HepG2 (cell line): ENCODE measurements around the gene RIT2. TPM values are rescaled to one million over a fixed set of nuclear protein-coding genes. Genes with fewer than 3 reads are reported as not detected.

Experiments used
- ATAC-seq: fragments of 200-7000 bp; cut with Tn5 transposase; 3 replicates; pipeline ENCODE4 v1.9.1; 2020; ENCODE audit warnings: mild to moderate bottlenecking, moderate library complexity
- BruUV-seq: library from RNA; stranded (reverse); fragments of 400-500 nt; replicated peaks from 2 replicates; lab custom pipeline; 2021; lab: Mats Ljungman, UMichigan
- CTCF ChIA-PET: fragments of 300-600 bp; formaldehyde crosslinking; extraction: SDS; loops from one replicate; lab custom pipeline; 2021; ENCODE audit warnings: low total read pairs, inconsistent platforms, low intra/inter-chr PET ratio; lab: Yijun Ruan, JAX
- POLR2A ChIA-PET: fragments of 350-600 bp; sonication (Branson Sonifier 250); formaldehyde crosslinking; loops from one replicate; lab custom pipeline; 2020; ENCODE audit warnings: antibody characterized with exemption, inconsistent platforms; lab: Yijun Ruan, JAX
- DNase-seq: peaks from one replicate; pipeline ENCODE4 v3.0.0-alpha.2; 2015; ENCODE audit warnings: low spot score
- FAIRE-seq: peaks from 3 replicates; lab custom pipeline; 2011; peaks lifted over from hg19 to GRCh38; lab: Jason Lieb, UNC
- H2AFZ ChIP-seq: one replicate; pipeline ENCODE4 v1.6.1; 2011; ENCODE audit warnings: low read length, inconsistent platforms
- H3K27ac ChIP-seq: fragments of 300-600 bp; 3 replicates; pipeline ENCODE4 v1.8.0; 2011; ENCODE audit warnings: mixed run types, mild to moderate bottlenecking, mixed read lengths, low read length, inconsistent platforms; ENCODE audit not compliant: insufficient read depth; ENCODE audit errors: extremely low read length
- H3K27me3 ChIP-seq, 2 experiments: fragments of 200-600 bp in 1 of 2; 2 replicates in 1 of 2; 3 replicates in 1 of 2; pipeline versions ENCODE4 v1.6.0 to v1.8.0; 2011; ENCODE audit warnings: low read length in 2 of 2, mild to moderate bottlenecking in 2 of 2, moderate library complexity in 2 of 2, inconsistent platforms in 1 of 2; ENCODE audit not compliant: insufficient read depth in 2 of 2, control insufficient read depth in 1 of 2
- H3K36me3 ChIP-seq, 2 experiments: fragments of 200-600 bp in 1 of 2; replicated peaks in 1 of 2; 2 replicates in 1 of 2; 3 replicates in 1 of 2; pipeline versions ENCODE4 v1.5.1 to v1.8.0; 2011; ENCODE audit warnings: low read length in 2 of 2, inconsistent platforms in 1 of 2; ENCODE audit not compliant: insufficient read depth in 2 of 2, control insufficient read depth in 1 of 2
- H3K4me1 ChIP-seq: 2 replicates; pipeline ENCODE4 v1.5.1; 2012; ENCODE audit warnings: low read length, inconsistent platforms; ENCODE audit not compliant: insufficient read depth
- H3K4me2 ChIP-seq: 2 replicates; pipeline ENCODE4 v1.6.0; 2011; ENCODE audit warnings: low read depth, low read length, inconsistent platforms
- H3K4me3 ChIP-seq, 3 experiments: fragments of 200-600 bp in 1 of 3; sonication (generic), shearing (Covaris generic) in 1 of 3; replicated peaks in 1 of 3; 2 replicates each; pipeline ENCODE4 v1.5.1; 2011 to 2016; ENCODE audit warnings: low read length in 3 of 3, inconsistent platforms in 2 of 3, low read depth in 2 of 3, mild to moderate bottlenecking in 2 of 3, control low read depth in 1 of 3, mixed read lengths in 1 of 3; ENCODE audit not compliant: insufficient read depth in 1 of 3
- H3K79me2 ChIP-seq: one replicate; pipeline ENCODE4 v1.6.1; 2011; ENCODE audit warnings: low read length, inconsistent platforms; ENCODE audit not compliant: insufficient read depth
- H3K9ac ChIP-seq: 2 replicates; pipeline ENCODE4 v1.6.0; 2011; ENCODE audit warnings: mild to moderate bottlenecking, low read depth, low read length, inconsistent platforms; ENCODE audit not compliant: insufficient read depth
- H3K9me3 ChIP-seq: 2 replicates; pipeline ENCODE4 v1.5.1; 2012; ENCODE audit warnings: mild to moderate bottlenecking, low read length
- H4K20me1 ChIP-seq: 2 replicates; pipeline ENCODE4 v1.6.0; 2011; ENCODE audit warnings: inconsistent platforms, mild to moderate bottlenecking, low read length, moderate library complexity; ENCODE audit not compliant: insufficient read depth
- ATF1 ChIP-seq: IDR thresholded peaks from 2 replicates; pipeline ENCODE4 v1.6.1; 2016; ENCODE audit warnings: mild to moderate bottlenecking, control low read depth
- ISX ChIP-seq: sonication (generic); formaldehyde crosslinking; conservative IDR thresholded peaks from 2 replicates; pipeline ENCODE4 v1.5.0; 2020; ENCODE audit warnings: missing genetic modification reagents
- NONO ChIP-seq, 2 experiments: fragments of 450-650 bp in 1 of 2; sonication (generic) in 1 of 2; formaldehyde crosslinking in 1 of 2; IDR thresholded peaks in 1 of 2; conservative IDR thresholded peaks in 1 of 2; 2 replicates each; pipeline versions ENCODE4 v1.6.1 to v1.8.0; 2017 to 2022; ENCODE audit warnings: mild to moderate bottlenecking in 1 of 2, missing genetic modification reagents in 1 of 2, moderate library complexity in 1 of 2
- RFX3 ChIP-seq: IDR thresholded peaks from 2 replicates; pipeline ENCODE4 v1.6.1; 2016; ENCODE audit warnings: missing biosample characterization, missing genetic modification reagents
- ZBTB37 ChIP-seq: sonication (generic); formaldehyde crosslinking; IDR thresholded peaks from 2 replicates; pipeline ENCODE4 v1.4.0; 2020; ENCODE audit warnings: mild to moderate bottlenecking, missing genetic modification reagents
- ZBTB49 ChIP-seq: sonication (generic); formaldehyde crosslinking; IDR thresholded peaks from 2 replicates; pipeline ENCODE4 v1.4.0; 2020; ENCODE audit warnings: missing genetic modification reagents, borderline replicate concordance
- ZIK1 ChIP-seq: sonication (generic); formaldehyde crosslinking; IDR thresholded peaks from 2 replicates; pipeline ENCODE4 v1.5.0; 2020; ENCODE audit warnings: mild to moderate bottlenecking, low read depth, missing genetic modification reagents, borderline replicate concordance
- ZNF281 ChIP-seq: sonication (generic); formaldehyde crosslinking; IDR thresholded peaks from 2 replicates; pipeline ENCODE4 v1.4.0; 2020; ENCODE audit warnings: missing genetic modification reagents, borderline replicate concordance
- ZNF639 ChIP-seq: conservative IDR thresholded peaks from 2 replicates; pipeline ENCODE4 v1.6.1; 2018; ENCODE audit warnings: missing genetic modification reagents
- ZXDC ChIP-seq: sonication (generic); formaldehyde crosslinking; IDR thresholded peaks from 2 replicates; pipeline ENCODE4 v1.5.0; 2020; ENCODE audit warnings: mild to moderate bottlenecking, missing genetic modification reagents
- WGBS: methylation state at CpG from one replicate; pipeline ENCODE4 v1.1.6; 2017; ENCODE audit warnings: low lambda C conversion rate; 5-methylcytosine and 5-hydroxymethylcytosine counted together
- in situ Hi-C: cut with HindIII; loops from 2 replicates; pipeline ENCODE4 v1.10.0; 2017; ENCODE audit warnings: low pct_unique_long_range_greater_than_20kb; ENCODE audit not compliant: extremely low pct_ligation_motif_present
- intact Hi-C: fragments of 100-400 bp; cut with micrococcal nuclease; formaldehyde crosslinking; loops from one replicate; pipeline ENCODE4 v1.10.0; 2022; ENCODE audit not compliant: unreplicated experiment
- polyA plus RNA-seq, 8 experiments: library from polyadenylated mRNA; depleted of rRNA in 3 of 8; stranded (reverse) in 7 of 8; unstranded in 1 of 8; fragments of >200 nt; fragmentation: Illumina TruSeq in 4 of 8; extraction: Trizol in 4 of 8; gene quantifications; 2 replicates each; pipeline versions ENCODE4 v1.2.1 to v1.2.3, GENCODE V29; 2011 to 2016; ENCODE audit warnings: low read depth in 4 of 8, missing spikeins in 1 of 8, mixed read lengths in 1 of 8; ENCODE audit not compliant: insufficient read depth in 1 of 8
- total RNA-seq, 5 experiments: library from RNA; depleted of rRNA; stranded (reverse); fragments of >200 nt; fragmentation: Illumina TruSeq; extraction: Trizol; gene quantifications; 2 replicates each; pipeline ENCODE4 v1.2.3, GENCODE V29; 2016; ENCODE audit warnings: low read depth in 1 of 5

Gene RIT2
- total and polyA plus RNA-seq, 2 of the 13 experiments (the other 11 are each of a cell fraction or from before 2014, with no cell fraction given) = not detected

- TF ChIP-seq ZNF639 (CRISPR knock-in tag) (no peak), ZIK1 (CRISPR knock-in tag) (no peak), RFX3 (no peak), ZBTB49 (no peak), ZXDC (CRISPR knock-in tag) (no peak), ISX (CRISPR knock-in tag) (no peak)
Observed at GRCh38 chr18:43043626-43044025, 71.9 kb downstream of the RIT2 start (continued).

GRCh38 chr18:43040281-43040680 lies 75.2 kb downstream of the RIT2 start:
- ChIA-PET POLR2A (no interaction called here), CTCF (no interaction called here)
- intact Hi-C loops = no loop called here
- TF ChIP-seq ATF1 (CRISPR knock-in tag) (no peak), NONO (IDR thresholded peaks at IDR 0.05) (no peak), NONO (CRISPR knock-in tag; conservative IDR thresholded peaks at IDR 0.05) (no peak), ZNF281 (no peak), ZBTB37 (CRISPR knock-in tag) (no peak)

More at GRCh38 chr18:43040281-43040680, 75.2 kb downstream of the RIT2 start:
- FAIRE-seq (no peak), DNase-seq (no peak), ATAC-seq (no peak)
- no peaks in the 10 kb centered on the region for H3K79me2 ChIP-seq
- no peak overlapping the region for H2AFZ ChIP-seq
- no peaks in the 10 kb centered on the region for H3K36me3 ChIP-seq
- H4K20me1 ChIP-seq = no peaks in the 10 kb centered on the region
- WGBS = 4% methylated on average over 2 of the region's 2 CpGs
- no peak overlapping the region for H3K27ac ChIP-seq
- no peak overlapping the region for H3K4me2 ChIP-seq
- no peak overlapping the region for H3K9ac ChIP-seq
- no TSS peak for BruUV-seq
- H3K4me1 ChIP-seq = no peaks in the 10 kb centered on the region
- H3K9me3 ChIP-seq = no peaks in the 10 kb centered on the region
- in situ Hi-C loops = no loop called here
- H3K4me3 ChIP-seq = no peak overlapping the region
- no peaks in the 10 kb centered on the region for H3K27me3 ChIP-seq
